SU-DHL-6 (cell line): Measurements from ENCODE around the gene AKAP12.

ENCODE experiments used
- EZH2phosphoT487 ChIP-seq: fragments of 200-600 bp; sonication (generic), shearing (Covaris generic); conservative IDR thresholded peaks from 2 replicates; pipeline ENCODE4 v1.6.1; 2018; ENCODE audit warnings: mild to moderate bottlenecking, antibody characterized with exemption, low read length, moderate library complexity, mixed read lengths
- TF ChIP-seq, protein P1 (sequence below): fragments of 200-600 bp; sonication (generic); IDR thresholded peaks from one replicate; pipeline ENCODE4 v1.5.1; 2017; ENCODE audit warnings: antibody characterized with exemption, mild to moderate bottlenecking, low read length, moderate library complexity; ENCODE audit not compliant: insufficient read depth, poor library complexity, severe bottlenecking

DNA sequence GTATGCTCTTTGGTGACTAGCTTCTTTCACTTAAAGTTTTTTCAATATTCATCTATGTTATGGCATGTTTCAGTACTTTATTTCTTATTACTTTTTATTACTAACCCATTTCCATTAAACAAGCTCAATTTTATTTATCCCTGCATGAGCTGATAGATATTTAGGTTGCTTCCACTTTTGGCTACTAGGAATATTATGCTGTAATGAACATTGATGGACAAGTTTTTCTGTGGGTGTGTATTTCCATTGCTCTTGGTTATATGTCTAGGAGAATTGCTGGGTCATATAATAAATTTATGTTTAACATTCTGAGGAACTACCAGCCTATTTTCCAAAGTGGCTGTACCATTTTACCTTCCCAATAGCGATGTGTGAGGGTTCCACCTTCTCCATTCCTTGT is 81.7 kb downstream of the AKAP12 start:
- TF ChIP-seq, protein P1, sequence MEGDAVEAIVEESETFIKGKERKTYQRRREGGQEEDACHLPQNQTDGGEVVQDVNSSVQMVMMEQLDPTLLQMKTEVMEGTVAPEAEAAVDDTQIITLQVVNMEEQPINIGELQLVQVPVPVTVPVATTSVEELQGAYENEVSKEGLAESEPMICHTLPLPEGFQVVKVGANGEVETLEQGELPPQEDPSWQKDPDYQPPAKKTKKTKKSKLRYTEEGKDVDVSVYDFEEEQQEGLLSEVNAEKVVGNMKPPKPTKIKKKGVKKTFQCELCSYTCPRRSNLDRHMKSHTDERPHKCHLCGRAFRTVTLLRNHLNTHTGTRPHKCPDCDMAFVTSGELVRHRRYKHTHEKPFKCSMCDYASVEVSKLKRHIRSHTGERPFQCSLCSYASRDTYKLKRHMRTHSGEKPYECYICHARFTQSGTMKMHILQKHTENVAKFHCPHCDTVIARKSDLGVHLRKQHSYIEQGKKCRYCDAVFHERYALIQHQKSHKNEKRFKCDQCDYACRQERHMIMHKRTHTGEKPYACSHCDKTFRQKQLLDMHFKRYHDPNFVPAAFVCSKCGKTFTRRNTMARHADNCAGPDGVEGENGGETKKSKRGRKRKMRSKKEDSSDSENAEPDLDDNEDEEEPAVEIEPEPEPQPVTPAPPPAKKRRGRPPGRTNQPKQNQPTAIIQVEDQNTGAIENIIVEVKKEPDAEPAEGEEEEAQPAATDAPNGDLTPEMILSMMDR = no peak
- TF ChIP-seq EZH2phosphoT487 = no peak
